ENCODE measurements around the gene MAGT1.

The MAGT1 gene

DNA sequence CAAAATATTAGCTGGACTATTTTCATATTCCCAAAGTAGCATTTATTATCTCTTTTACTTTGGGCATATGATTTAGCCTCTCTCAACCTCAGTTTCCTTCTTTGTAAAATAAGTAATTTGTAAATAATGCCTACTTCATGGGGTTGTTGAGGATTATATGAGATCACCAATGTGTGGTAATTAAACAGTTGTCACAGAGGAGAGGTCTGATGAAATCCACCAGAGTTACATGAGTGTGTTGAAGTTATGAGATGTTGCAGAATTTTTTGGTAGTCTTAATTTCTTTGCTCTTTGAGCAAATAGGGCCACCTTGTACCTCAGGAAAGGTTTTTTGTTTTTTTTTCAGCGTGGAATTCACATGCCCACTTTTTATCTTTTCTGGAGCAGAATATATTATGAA is 5.5 kb upstream of the MAGT1 start:
- Histone ChIP-seq H3K9ac (ENCODE audit: low read length) (peak overlapping the region; percentile 80), H3K9me3 (ENCODE audit: insufficient read depth, low read length) (no peaks in the 10 kb centered on the region), H3K4me3 (ENCODE audit: insufficient read depth, low read length, poor library complexity, severe bottlenecking) (peak overlapping the region; percentile 79), H4K20me1 (ENCODE audit: low read depth, low read length) (no peaks in the 10 kb centered on the region), H3K27me3 (ENCODE audit: low read length) (no peaks in the 10 kb centered on the region), H3K9me2 (replicated peaks; ENCODE audit: insufficient read depth, low read length) (no peaks in the 10 kb centered on the region), H3K36me3 (ENCODE audit: low read length) (0 out of 2 replicates have a peak, but pooled peaks cover 7% of the 10 kb centered on the region), H2AFZ (ENCODE audit: low read depth, low read length, severe bottlenecking) (no peak overlapping the region), H3K79me2 (ENCODE audit: insufficient read depth, low read length) (peaks cover 32% of the 10 kb centered on the region), H3K27ac (ENCODE audit: low read depth, low read length) (peak overlapping the region; percentile 40; the same call in 1 of the 2 replicates), H3K4me2 (ENCODE audit: low read depth, low read length, poor library complexity, severe bottlenecking) (peak overlapping the region; percentile 95), H3F3A (ENCODE audit: insufficient read depth) (peaks cover 11% of the 10 kb centered on the region; the same call in 1 of the 2 replicates)
- TF ChIP-seq, protein P1, sequence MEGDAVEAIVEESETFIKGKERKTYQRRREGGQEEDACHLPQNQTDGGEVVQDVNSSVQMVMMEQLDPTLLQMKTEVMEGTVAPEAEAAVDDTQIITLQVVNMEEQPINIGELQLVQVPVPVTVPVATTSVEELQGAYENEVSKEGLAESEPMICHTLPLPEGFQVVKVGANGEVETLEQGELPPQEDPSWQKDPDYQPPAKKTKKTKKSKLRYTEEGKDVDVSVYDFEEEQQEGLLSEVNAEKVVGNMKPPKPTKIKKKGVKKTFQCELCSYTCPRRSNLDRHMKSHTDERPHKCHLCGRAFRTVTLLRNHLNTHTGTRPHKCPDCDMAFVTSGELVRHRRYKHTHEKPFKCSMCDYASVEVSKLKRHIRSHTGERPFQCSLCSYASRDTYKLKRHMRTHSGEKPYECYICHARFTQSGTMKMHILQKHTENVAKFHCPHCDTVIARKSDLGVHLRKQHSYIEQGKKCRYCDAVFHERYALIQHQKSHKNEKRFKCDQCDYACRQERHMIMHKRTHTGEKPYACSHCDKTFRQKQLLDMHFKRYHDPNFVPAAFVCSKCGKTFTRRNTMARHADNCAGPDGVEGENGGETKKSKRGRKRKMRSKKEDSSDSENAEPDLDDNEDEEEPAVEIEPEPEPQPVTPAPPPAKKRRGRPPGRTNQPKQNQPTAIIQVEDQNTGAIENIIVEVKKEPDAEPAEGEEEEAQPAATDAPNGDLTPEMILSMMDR (IDR thresholded peaks at IDR 0.05; ENCODE audit: insufficient read depth, low read length, poor library complexity, severe bottlenecking), result no peak
- TF ChIP-seq EZH2phosphoT487 (conservative IDR thresholded peaks at IDR 0.05; ENCODE audit: low read length), result no peak

DNA sequence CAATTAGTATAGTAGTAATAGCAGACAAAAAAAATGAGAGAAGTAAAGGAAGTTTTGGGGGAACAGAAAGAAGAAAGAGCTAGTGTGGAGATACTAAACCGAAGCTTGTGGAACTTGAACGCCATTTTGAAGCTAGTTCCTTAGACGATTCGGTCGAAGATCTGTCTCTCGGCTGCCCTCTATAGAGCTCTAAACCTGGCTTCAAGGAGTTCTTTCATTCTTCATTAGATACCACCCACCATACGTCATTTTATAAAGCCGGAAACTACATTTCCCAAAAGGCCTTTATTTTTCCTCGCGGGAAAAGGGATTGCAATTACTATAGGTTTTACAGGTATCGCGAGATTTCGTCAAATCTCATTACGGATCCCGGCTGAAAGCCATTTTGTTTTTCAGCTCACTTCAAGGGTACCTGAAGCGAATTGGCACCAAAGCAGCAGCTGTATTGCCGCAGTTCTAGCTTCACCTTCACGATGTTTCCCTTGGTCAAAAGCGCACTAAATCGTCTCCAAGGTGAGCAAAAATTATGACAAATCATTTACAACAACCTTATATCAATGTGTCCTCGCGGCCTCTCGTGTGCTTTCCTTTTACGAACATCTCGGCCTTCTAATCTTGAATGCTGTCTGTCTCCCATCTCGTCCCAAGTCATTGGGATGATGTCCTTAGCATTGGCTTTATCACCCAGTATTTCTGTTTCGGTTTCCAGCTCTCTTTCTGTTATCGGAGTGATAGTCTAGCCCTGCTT is 4.0 kb upstream of the MAGT1 start, which contains the start of gene COX7B:
Gene COX7B (plus strand): TSS at position 388 of the 748 bp plus-strand sequence. CDS start 86 bp downstream, at position 474.
- H2AFZ ChIP-seq (ENCODE audit: low read depth, low read length, severe bottlenecking), result peak within 1 kb of the TSS; percentile 56
- H3K79me2 ChIP-seq (ENCODE audit: insufficient read depth, low read length), result peaks cover 40% of the 10 kb centered on the region
- 0 out of 2 replicates have a peak, but pooled peaks cover 7% of the 10 kb centered on the region for H3K36me3 ChIP-seq (ENCODE audit: low read length)
- H3K9me2 ChIP-seq (replicated peaks; ENCODE audit: insufficient read depth, low read length), result no peaks in the 10 kb centered on the region
- peak within 1 kb of the TSS; percentile 79 for H3K27ac ChIP-seq (ENCODE audit: low read depth, low read length)
- no peaks in the 10 kb centered on the region for H4K20me1 ChIP-seq (ENCODE audit: low read depth, low read length)
- H3K4me3 ChIP-seq (ENCODE audit: insufficient read depth, low read length, poor library complexity, severe bottlenecking), result peak within 1 kb of the TSS; percentile 79
- H3K4me2 ChIP-seq (ENCODE audit: low read depth, low read length, poor library complexity, severe bottlenecking), result peak within 1 kb of the TSS; percentile 95
- H3K9ac ChIP-seq (ENCODE audit: low read length), result peak within 1 kb of the TSS; percentile 80
- peaks cover 11% of the 10 kb centered on the region; the same call in 1 of the 2 replicates for H3F3A ChIP-seq (ENCODE audit: insufficient read depth)
- no peaks in the 10 kb centered on the region for H3K27me3 ChIP-seq (ENCODE audit: low read length)
- H3K9me3 ChIP-seq (ENCODE audit: insufficient read depth, low read length), result no peaks in the 10 kb centered on the region
- TF ChIP-seq, protein P1 (IDR thresholded peaks at IDR 0.05; ENCODE audit: insufficient read depth, low read length, poor library complexity, severe bottlenecking), result no peak
- TF ChIP-seq EZH2phosphoT487 (conservative IDR thresholded peaks at IDR 0.05; ENCODE audit: low read length), result no peak

DNA sequence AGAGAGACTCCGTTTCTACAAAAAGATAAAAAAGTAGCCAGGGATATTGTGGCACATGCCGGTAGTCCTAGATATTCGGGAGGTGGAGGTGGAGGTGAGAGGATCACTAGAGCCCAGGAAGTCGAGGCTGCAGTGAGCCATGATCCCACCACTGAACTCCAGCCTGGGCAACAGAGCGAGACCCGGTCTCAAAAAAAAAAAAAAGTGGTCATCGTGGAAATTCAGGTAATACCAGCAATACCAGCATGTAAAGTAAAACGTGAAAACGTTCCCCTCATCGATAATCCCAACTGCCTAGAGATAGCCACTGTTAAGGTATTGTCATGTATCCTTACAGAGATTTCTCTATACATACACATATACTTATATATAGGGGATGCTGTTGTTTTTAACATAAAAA is 1.5 kb downstream of the MAGT1 start:
- H3K9ac ChIP-seq (ENCODE audit: low read length), result peak overlapping the region; percentile 77
- H2AFZ ChIP-seq (ENCODE audit: low read depth, low read length, severe bottlenecking), result no peak overlapping the region
- H3K79me2 ChIP-seq (ENCODE audit: insufficient read depth, low read length), result peaks cover 52% of the 10 kb centered on the region
- H3F3A ChIP-seq (ENCODE audit: insufficient read depth), result peaks cover 11% of the 10 kb centered on the region; the same call in 1 of the 2 replicates
- no peaks in the 10 kb centered on the region for H3K9me2 ChIP-seq (replicated peaks; ENCODE audit: insufficient read depth, low read length)
- H3K4me3 ChIP-seq (ENCODE audit: insufficient read depth, low read length, poor library complexity, severe bottlenecking), result peak overlapping the region; percentile 86
- H4K20me1 ChIP-seq (ENCODE audit: low read depth, low read length), result no peaks in the 10 kb centered on the region
- H3K9me3 ChIP-seq (ENCODE audit: insufficient read depth, low read length), result no peaks in the 10 kb centered on the region
- H3K27ac ChIP-seq (ENCODE audit: low read depth, low read length), result no peak overlapping the region
- H3K36me3 ChIP-seq (ENCODE audit: low read length), result no peaks in the 10 kb centered on the region
- H3K27me3 ChIP-seq (ENCODE audit: low read length), result no peaks in the 10 kb centered on the region
- peak overlapping the region; percentile 96 for H3K4me2 ChIP-seq (ENCODE audit: low read depth, low read length, poor library complexity, severe bottlenecking)
- TF ChIP-seq EZH2phosphoT487 (conservative IDR thresholded peaks at IDR 0.05; ENCODE audit: low read length), result no peak
- TF ChIP-seq, protein P1 (IDR thresholded peaks at IDR 0.05; ENCODE audit: insufficient read depth, low read length, poor library complexity, severe bottlenecking), result no peak
